Renal cortex interstitium (tissue), 11 donors: ENCODE data around the gene MTHFSD. TPM values are rescaled to one million over a fixed set of nuclear protein-coding genes. Genes with fewer than 3 reads are reported as not detected.

Source experiments
- DNase-seq, 11 donors: peaks; one replicate each; pipeline ENCODE4 v3.0.0-alpha.2; 2013; ENCODE audit warnings: low read depth in 9 of 11, low spot score in 4 of 11; ENCODE audit errors: extremely low read depth in 1 of 11
- polyA plus RNA-seq, 3 donors: library from polyadenylated mRNA; unstranded; fragments of 120-200 nt; gene quantifications; one replicate each; pipeline ENCODE4 v1.2.1, GENCODE V29; 2013; ENCODE audit not compliant: insufficient read length in 3 of 3

Gene MTHFSD
- polyA plus RNA-seq, 3 donors = 26.2 to 31.9 (median 27.3) TPM

DNA sequence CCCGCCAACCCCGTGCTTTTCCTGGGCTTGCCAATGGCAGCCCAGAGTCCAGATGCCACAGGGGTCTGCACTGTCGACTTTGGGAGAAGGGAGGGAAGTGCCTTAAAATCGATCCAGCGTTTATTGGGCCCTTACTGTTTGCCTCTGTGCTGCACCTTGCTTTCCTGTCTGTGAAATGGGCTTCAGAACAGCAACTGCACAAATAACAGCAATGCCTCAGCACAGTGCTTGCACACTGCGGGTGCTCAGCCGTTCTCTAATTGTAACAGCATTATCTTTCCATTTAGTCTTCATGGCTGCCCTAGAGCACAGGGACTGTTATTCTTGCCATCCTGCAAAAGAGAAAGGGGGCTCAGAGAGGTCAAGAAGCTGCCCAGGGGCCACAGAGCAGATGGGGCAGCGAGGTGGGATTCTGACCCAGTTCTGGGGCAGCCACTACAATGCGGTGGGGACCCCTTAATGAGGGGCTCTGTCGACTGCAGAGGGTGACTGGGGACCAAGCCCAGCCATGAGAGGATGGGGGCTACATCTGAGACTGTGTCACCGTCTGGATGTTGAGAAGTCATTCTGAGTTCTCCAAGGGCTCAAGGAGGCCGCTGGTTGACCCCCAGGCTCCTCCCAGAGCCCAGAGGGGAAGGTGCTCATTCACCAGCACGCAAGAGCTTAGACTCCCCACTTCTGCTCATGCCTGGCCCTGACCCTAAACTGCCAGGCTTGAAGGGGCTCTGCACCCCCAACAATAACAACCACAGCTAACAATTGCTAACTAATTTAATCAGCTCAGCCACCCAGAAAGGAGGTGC lies 54.1 kb downstream of the MTHFSD start:
- no peak for DNase-seq

DNA sequence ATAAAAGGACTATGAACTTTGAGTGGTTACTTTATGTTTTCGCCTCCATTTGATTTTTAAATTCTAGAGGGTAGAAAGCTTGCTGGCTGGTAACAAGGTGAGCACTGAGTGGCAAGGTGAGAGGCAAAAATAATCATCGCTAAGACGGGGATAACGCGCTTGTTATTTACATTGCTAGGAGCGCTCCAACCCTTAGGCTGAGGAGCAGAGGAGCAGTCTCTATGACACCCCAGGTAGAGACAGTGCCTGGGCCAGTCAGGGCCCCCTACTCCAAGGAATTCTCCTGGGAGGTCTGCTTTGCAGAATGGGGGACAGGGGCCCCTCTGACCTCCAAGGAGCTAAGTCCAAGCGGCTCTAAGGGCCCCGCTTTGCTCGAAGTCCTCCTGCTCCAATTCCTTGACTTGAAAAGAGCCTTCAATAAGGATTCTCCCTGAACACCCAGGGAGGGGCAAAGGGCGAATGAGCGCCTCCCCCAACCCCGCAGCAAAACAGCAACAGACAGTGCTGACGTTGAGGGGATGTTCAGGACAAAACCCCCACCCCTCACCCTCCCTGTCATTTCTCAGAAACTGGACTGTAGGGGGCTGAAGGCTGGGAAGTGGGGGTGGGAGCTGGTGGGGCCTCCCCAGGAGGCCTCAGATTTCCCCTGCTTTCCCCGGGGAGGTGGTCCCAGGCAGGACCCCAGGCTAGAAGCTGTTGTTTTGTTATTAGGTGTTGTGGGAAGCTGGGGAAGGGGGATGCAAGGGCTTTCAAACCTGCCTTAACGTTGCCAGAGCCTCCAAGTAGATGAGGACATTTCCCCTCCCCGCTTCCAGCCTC lies 54.9 kb downstream of the MTHFSD start:
- no peak for DNase-seq

DNA sequence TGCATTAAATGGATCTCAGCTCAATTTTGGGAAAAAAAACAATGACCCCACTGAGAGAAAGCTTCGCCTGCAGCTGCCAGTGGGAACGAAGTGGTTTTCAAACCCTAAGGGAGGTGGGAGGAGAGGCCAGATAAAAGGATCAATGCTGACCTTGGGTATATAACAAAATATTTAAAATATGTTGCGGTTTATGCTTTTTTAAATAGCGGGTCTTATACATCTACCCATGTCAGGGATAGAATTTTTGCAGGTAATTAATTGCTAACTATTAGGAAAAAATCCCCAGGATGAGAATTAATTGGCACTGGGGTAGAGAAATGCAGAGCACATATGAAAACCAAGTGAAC lies 55.6 kb downstream of the MTHFSD start:
- DNase-seq = no peak

DNA sequence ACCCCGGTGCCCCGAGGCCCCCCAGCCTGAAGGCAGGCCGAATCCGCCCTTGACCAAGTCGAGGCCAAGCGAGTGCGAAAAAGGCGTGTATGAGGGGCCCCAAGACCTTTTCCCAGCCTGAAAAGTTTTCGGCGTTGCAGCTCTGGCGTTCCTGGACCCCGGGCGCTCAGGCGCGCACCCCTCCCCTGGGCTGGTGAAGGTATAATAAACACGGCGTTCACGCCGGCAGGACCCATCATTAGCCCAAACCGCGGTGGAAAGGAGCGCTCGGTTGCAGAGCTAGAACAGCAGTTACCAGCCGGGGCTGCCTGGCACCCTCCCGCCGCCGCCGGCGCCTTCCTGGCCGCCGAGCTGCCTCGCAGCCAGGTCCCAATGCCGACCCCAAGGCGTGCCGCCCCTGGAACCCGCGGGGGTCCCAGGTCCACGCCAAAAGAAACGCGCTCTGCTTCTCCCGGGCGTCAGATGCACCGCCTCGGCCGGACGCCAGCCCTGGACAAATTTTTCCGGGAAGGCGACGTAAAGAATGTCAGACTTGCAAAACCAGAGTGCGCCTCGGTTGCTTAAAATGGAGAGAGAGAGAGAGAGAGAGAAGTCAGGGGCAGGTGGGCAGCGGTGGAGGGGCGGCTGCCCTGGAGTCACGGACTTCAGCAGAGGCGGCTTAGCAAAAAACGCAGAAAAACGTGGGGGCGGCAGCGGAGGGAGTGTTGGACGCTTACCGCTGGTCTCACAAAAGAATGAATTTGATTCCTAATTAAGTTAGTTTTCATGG lies 56.2 kb downstream of the MTHFSD start:
- DNase-seq = no peak

DNA sequence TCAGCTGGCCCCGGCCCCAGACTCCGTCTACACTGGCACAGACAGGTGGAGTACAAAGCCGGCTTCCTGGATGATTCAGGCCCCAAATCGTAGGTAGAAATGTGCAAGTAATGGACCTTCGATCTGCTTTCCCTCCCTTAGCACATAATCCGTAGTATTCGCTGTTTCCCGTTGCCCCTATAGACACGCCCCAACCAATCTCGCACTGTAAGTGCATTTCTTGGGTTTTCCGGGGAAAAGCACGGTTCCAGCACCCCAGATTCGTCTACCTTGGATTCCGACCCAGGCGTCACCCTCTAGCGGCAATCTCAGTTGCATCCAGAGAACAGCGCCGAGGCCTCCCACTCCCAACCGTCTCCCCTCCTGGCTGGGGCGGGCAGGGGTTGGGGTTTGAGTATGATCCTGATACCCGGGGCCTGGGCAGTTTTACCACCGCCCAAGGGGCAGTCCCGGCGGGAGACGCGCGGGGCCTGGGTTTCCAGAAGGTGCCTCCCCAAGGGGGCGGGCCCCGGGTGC lies 56.8 kb downstream of the MTHFSD start:
- DNase-seq = no peak

DNA sequence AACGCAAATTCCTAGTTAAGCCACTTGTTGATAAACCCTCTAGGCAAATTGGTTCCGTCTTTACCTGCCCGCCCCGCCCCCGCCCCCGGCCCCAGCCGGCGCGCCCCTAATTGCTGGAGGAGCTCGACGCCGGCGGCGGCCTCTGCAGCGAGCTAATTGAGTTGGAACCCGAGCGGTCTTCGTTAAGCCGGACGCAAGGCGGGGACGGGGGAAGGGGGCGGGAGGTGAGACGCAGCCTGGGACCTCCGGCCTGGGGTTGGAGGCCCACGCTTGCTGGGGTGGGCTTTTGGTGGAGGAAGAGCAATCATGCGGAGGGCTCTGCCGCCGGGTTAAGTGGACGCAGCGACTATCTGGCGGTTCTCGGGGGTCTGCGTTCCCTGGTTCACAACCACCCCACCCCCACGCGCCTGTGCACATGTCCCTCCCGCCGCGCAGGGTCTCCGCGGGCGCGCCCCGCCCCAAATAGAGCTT lies 57.4 kb downstream of the MTHFSD start:
- no peak for DNase-seq

DNA sequence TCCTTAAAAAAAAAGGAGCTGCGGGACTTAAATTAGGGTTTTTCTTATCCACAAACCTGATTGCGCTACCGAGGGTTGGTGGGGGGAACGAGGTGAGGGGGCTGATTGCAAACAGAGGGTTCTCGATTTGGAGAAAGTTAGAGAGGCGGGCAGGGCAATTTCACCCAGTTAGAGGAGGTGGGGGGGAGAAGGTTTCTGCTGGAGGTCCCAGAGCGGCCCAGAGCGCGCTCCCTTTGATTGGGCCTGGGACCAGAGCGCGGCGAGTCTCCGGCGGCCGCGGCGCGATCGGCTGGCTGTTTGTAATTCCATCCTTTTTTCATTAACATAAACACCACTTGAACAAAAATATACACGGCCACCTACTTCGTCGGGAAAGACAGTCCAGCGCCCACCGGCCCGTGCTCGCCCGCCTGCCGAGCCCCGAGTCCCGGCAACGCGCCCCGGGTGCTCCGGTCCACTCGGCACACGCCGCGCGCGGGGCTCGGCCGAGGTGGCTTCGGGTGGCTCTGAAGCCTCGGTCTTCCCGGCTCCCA lies 58.0 kb downstream of the MTHFSD start:
- no peak for DNase-seq

DNA sequence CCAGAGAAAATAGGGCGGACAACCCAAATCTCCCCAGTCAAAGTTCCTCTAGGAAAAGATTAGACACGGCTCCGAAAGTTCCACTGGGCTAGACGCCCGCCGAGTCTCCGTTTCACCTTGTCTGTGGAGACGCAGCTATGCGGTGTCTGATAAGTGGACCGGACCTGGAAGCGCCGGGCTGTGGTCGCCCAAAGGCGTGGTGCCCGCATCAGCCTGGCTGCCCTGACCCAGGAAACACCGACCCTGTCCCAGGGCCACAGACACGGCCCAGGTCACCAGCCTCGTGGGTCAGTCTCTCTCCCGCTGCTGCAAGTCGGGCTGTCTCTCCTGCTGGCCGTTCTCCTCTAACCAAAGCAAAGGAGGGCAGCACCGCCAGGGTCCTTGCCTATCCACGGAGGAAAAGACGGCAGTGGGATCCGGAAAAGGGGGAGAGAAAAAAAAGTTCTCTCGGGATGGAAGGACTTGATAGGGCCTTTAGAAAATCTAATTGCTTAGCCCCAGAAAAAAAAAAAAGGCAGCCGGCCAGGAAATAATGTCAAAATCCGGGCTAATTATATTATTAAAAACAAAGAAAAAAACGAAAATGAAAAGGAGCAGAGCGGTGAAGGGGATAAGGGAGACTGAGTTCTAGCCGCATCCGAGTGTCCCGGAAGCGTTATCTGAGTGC lies 58.6 kb downstream of the MTHFSD start:
- DNase-seq = no peak

DNA sequence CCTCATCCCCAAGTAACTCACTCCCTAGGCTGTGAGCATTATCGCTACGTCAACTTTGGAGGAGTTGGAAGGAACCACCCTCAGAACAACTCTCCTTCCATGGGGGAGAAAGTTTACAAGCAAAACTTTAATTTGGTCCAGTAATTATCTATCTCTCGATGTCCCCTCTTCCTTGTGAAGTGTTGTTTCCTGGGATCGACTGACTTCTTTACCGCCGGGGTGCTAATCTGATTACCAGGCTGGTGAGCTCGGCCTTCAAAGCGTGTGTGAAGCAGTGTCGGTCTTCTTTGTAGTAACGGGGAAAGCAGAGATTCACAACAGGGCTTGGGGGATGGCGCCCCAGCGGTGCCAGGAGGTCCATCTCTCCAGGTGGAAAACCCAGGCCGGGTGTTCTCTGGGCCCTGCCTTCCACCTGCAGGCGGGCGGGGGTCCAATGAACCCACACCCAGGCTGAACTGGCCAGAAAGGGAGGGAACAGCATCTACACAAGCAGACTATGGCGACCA lies 59.2 kb downstream of the MTHFSD start:
- DNase-seq = no peak

DNA sequence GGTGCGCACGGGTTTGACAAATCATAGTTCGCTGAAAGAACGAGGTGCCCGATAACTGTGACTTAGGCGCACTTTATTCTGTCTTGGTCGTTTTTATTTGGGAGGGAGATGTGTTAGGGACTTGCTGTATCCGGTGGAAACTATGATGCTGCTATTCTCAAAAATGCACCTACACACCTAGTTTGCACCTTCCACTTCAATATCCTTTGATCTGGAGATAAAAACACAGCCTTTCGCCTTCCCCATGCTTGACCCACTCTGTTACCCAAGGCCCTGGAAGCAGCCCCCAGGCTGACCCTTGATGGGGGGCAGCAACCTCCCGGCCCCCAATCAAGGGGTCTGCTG lies 59.7 kb downstream of the MTHFSD start:
- DNase-seq = no peak

DNA sequence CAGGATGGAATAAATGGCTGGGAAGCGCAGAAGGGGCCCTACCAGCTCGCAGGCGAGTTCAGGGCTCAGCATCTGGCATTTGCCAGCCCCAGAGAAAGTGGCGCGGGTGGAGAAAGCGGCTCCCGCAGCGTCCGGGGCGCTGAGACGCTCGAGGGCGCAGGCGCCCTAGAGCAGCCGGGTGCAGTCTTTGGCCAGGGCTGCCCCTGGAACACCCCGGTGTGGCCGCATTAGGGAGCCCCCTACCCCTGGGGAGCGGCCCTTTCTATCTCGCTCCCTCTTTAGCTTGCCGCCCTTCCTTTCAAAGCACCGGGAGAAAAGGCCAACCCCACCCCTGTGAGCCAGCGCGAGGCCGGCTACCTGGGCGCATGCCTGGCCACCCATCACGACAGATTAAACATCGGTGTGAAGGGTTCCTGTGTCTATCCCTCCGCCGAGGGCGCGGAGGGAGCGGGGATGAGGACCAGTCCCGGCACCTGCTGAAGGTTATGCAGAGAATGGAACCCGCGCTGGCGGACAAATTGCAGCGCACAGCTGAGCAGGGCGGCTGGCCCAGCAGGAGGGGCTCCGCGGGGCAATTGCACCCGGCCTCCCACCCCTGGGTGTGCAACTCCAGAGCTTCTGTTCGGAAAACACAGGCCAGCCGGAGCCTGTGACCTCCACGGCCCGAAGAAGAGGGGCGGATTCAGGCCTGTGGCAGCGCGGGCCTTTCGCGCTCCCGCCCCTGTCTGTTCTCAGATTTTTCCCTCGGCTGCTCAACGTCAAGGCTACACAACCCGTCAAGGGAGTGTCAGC lies 60.3 kb downstream of the MTHFSD start:
- no peak for DNase-seq

DNA sequence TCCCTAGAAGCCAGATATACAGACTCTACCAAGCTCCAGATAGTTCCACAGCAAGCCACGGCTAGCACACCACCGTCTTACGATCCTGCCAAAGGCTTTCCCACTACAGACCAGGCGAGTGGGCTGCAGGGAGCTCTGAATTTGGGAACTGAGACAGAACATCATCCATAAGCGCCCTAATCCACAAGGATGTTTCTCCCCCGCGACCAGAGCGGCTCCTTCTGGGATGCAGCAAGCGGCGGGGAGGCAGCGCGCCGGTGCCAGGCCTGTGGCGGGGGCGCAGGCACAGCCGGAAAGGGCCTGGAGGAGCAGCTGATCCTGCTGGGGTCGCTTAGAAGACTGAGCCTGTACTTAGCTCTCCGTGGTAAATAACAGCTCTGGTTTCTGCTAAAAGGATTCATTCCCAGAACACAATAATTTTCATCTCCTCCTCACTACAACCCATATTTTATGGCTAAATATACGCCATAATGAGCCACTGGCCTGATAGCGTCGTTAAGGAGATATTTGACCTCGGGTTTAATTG lies 60.9 kb downstream of the MTHFSD start:
- no peak for DNase-seq

DNA sequence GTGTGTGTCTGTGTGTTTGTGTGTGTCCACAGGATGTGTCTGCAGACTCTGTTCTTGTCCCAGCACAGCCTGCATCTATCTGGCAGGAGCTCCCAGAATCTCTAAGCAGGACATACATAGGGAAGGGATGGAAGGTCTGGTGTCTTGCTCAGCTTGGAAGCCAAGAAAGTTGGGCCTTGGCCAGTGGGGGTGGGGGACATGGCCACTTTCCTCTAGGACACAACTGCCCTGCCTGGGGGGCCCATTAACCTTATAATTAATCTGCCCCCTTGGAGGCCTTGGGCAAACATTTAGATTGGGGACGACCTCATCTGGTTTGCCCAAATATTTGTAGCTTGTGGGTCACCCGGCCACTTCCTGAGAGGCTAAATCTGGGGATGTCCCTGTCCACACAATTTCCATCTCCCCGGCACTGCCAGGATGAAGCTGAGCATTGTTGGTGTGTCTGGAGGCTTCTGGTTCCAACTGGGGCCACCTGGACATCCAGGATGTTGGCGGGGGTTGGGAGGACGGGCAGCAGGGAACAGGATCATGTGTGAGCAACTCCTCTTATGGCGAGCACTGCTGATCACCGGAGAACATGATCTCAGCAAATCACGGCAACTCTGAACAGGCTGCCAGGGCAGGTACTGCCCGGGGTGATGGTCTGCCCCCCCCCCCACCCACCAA lies 61.9 kb downstream of the MTHFSD start:
- DNase-seq = no peak

DNA sequence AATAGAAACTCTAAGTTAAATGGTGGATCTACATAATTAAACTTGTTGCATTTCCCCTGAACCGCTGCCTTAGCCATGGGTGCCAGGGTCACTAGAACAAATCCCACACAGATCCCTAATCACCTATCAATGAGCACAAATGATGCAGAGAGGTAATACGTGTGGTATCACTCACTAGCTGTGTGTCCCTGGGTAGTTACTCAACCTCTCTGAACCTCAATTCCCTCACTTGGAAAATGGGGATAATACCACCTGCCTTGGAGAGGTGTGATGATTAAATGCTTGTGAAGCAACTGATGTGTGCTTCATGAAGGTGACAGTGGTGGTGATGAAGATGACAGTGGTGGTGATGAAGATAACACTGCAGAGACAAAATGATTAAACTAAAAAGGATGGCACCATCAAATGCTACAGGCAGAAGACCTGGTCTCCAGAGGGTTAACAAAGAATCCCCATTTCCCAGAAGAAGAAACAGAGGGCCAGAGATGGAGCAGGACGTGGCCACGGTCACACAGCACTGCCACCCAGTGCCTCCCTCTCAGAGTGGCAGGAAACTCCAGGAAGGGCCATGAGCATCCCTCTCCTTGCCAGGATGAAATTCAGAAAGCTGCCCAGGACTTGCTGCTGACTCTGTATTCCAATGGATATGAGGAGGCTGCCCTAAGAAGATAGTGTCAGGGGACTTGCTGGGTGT lies 62.6 kb downstream of the MTHFSD start:
- DNase-seq = no peak

DNA sequence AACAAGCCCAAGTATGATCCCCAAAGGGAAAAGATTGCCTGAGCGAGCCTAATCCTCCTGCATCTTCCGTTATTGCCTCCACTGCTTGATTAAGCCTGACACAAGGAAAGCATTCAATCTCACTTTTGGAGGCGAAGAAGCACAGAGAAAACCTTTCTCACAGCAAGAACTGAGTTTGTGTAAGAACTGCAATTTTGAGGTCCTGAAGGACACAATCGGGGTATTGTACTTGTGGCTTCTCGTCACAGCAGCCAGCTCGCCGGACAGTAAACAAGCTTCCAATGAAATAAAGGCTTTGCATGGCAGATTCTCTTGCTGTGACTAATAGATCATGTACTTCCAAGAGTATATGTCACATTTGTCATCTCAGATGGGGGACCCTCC lies 63.4 kb downstream of the MTHFSD start:
- DNase-seq = no peak

DNA sequence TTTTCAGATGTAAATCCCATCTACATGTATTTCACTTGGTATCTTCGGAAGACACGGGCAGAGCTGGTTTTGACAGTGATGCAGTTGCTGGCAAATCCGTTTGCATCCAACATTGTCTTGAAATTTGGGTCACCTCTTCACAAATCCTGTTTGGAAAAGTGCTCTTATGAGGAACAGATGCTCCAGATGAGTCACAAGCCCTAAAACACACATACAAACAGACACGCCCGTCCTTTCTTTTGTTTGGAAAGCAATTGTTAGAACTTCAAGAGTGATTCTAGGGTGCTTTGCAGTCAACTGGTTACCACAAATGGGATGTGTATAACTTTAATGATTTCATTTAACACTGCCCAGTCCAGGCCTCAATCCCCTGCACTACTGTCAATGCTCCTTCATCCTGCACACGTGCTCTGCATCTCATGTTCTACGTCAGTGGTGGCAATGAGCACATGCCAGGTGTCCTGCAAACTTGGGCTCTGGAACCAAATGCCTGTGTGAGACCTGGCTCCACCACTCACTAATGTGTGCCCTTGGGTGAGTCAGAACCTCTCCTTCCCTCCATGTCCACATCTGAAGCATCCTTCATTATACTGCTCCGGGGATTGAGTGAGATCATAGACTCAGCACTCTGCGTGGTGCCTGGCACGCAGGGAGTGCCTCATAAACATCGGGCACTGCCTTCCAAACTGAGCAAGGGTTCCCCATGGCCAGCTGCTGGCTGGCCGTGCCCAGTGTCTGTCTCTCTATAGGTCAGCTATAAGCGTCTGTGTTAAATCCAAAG lies 64.0 kb downstream of the MTHFSD start:
- DNase-seq = no peak
